ENCODE data around the gene IFNA2. TPM values are rescaled to one million over a fixed set of nuclear protein-coding genes. Genes with fewer than 3 reads are reported as not detected.

IFNA2 gene
- total RNA-seq, 4 donors from 2014 or later, result not detected

DNA sequence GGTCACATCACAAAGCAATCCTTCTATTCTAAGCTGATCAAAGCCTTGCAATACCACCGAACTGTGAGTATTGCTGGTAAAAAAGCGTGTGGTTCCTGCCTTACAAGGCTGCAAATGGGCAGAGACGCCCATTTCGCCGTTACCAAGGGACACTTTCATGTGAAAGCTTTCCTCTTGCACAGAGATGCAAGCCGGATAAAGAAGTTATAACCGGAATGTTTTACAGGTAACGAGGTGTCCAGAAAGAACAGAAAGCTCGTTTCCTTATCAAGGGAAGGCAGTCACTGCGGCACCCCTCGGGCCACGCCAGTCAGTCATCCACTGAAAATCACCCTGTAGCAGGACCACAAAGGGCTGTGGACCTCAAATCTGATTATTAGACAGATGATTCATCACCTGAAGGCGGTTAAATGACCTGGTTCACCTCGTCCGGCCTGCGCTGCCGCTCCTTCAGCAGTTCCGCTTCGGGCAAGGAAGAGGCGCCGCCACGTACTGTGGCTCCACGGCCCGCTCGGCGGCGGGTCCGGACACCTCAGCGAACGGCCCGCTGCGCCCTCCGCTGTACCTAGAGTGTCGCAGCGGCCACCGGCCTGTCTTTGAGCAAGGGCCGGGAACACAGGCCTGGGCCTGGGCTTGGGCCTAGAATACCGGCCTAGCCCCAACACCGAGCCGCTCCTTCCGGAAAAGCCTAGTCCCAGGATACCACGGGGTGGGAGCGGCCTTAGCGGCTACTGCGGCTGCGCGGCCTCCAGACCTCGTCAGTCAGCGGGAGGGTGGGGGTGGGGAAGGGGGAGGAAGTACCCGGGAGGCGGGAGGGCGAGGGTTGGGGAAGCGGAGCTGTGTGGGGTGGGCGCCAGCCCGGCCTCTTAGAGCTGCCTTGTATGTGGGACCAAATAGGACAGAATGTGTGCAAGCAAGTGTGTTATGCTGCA lies 50.2 kb downstream of the IFNA2 start, which contains the start of gene KLHL9:
Gene KLHL9 (minus strand): TSS at position 704 of the 932 bp plus-strand sequence. CDS start 545 bp downstream, at position 159.
- no peaks in the 10 kb centered on the region for H3K27me3 ChIP-seq
- peak within 1 kb of the TSS; percentile 86 to 94 for H3K27ac ChIP-seq
- H3K4me3 ChIP-seq, result peak within 1 kb of the TSS; percentile 64 to 66
- H3K9me3 ChIP-seq, result no peaks in the 10 kb centered on the region
- no peaks in the 10 kb centered on the region for H3K36me3 ChIP-seq
- intact Hi-C loops (cut with DNase I; ENCODE audit: low total_unique reads), result loop anchor here (10.0 kb wide), 1 partner anchor 470 kb away; the partner anchor contains the start of gene MTAP
- TF ChIP-seq POLR2A (IDR thresholded peaks at IDR 0.05), result peak in 1 of 2 donors; percentile 71
- TF ChIP-seq, protein P1, sequence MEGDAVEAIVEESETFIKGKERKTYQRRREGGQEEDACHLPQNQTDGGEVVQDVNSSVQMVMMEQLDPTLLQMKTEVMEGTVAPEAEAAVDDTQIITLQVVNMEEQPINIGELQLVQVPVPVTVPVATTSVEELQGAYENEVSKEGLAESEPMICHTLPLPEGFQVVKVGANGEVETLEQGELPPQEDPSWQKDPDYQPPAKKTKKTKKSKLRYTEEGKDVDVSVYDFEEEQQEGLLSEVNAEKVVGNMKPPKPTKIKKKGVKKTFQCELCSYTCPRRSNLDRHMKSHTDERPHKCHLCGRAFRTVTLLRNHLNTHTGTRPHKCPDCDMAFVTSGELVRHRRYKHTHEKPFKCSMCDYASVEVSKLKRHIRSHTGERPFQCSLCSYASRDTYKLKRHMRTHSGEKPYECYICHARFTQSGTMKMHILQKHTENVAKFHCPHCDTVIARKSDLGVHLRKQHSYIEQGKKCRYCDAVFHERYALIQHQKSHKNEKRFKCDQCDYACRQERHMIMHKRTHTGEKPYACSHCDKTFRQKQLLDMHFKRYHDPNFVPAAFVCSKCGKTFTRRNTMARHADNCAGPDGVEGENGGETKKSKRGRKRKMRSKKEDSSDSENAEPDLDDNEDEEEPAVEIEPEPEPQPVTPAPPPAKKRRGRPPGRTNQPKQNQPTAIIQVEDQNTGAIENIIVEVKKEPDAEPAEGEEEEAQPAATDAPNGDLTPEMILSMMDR (IDR thresholded peaks at IDR 0.05), result peak in 1 of 4 experiments; percentile 14
- H3K4me1 ChIP-seq, result peaks cover 8 to 15% of the 10 kb centered on the region in 2 donors
- DNase-seq, result peak; percentile 91 to 93

Other genes starting within 250 kb of the IFNA2 start
- gene IFNW1, start 243.6 kb downstream of the IFNA2 start, total RNA-seq, result not detected
- not detected for gene IFNA21, start 218.7 kb downstream of the IFNA2 start, total RNA-seq
- gene IFNA4, start 197.8 kb downstream of the IFNA2 start, total RNA-seq, result not detected
- not detected for gene IFNA7, start 183.2 kb downstream of the IFNA2 start, total RNA-seq
- gene IFNA10, start 178.3 kb downstream of the IFNA2 start, total RNA-seq, result not detected
- not detected for gene IFNA16, start 168.1 kb downstream of the IFNA2 start, total RNA-seq
- not detected for gene IFNA17, start 157.2 kb downstream of the IFNA2 start, total RNA-seq
- not detected for gene IFNA14, start 145.4 kb downstream of the IFNA2 start, total RNA-seq
- gene IFNA5, start 80.1 kb downstream of the IFNA2 start, total RNA-seq, result under 1 TPM in 1 of 4 donors, not detected in 3; 0.91 TPM
- 10 to 100 TPM; 24.7 to 88.5 (median 29.9) TPM for gene KLHL9, start 50.0 kb downstream of the IFNA2 start, total RNA-seq
- gene IFNA6, start 34.5 kb downstream of the IFNA2 start, total RNA-seq, result not detected
- gene IFNA13, start 17.3 kb downstream of the IFNA2 start, total RNA-seq, result not detected
- gene IFNA8, start 23.7 kb upstream of the IFNA2 start, total RNA-seq, result not detected
- not detected for gene IFNA1, start 55.0 kb upstream of the IFNA2 start, total RNA-seq
- gene IFNE, start 96.9 kb upstream of the IFNA2 start, total RNA-seq, result 1 to 10 TPM in 1 of 4 donors, not detected in 3; 1.9 TPM

Data from uterus (tissue), 4 donors.